GM19023 (cell line): ENCODE data around the gene ZMYND8.

Source experiments
- ATAC-seq: cut with Tn5 transposase; IDR thresholded peaks from one replicate; pipeline ENCODE4 v1.9.1; 2021; ENCODE audit warnings: mild to moderate bottlenecking, moderate library complexity; ENCODE audit not compliant: unreplicated experiment

Gene ZMYND8

GRCh38 chr20:47354714-47355488 lies 1.6 kb downstream of the ZMYND8 start:
- no peak for ATAC-seq

GRCh38 chr20:47354464-47354713 lies 2.1 kb downstream of the ZMYND8 start:
- no peak for ATAC-seq

GRCh38 chr20:47353692-47354463 lies 2.6 kb downstream of the ZMYND8 start:
- no peak for ATAC-seq

- ATAC-seq = no peak
Measured at GRCh38 chr20:47353239-47353691, 3.2 kb downstream of the ZMYND8 start.

GRCh38 chr20:47352332-47353238 lies 3.9 kb downstream of the ZMYND8 start:
- ATAC-seq = no peak

DNA sequence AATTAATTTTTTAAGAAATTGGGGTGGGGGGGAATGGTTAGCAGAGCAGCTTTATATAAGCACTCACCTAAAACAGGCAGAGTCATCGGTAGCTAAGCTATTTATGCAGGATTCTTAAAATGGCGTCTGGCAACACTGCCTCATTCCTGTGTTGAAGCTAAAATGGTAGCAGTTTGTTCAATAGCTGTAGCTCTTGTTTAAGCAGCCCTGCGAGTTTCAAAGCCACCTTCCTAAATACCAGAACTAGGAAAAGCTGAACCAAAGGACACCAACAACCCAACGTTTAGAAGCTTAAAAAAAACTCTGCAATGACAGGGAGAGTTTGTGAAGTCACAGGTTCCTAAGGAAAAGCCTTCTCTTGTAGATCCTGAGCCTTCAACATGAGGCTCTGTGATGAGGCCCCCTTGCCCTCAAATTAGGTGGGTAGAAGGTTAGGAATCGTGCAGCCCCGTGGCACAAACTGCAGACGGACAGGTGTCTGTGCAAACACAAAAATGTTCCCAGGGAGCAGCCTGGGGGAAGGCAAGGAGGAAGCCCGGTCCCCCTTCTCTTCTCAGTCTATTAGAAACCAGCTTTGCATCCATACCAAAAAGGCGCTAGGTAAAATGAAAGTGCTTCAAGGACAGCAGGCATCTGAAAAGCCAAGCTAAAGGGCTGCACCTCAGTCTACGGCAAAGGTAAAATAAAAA lies 4.7 kb downstream of the ZMYND8 start:
- no peak for ATAC-seq

GRCh38 chr20:47350691-47351545 lies 5.6 kb downstream of the ZMYND8 start:
- no peak for ATAC-seq

- no peak for ATAC-seq
Measured at GRCh38 chr20:47350181-47350550, 6.3 kb downstream of the ZMYND8 start.

GRCh38 chr20:47349365-47350180 lies 6.9 kb downstream of the ZMYND8 start:
- ATAC-seq = no peak

GRCh38 chr20:47348539-47349142 lies 7.9 kb downstream of the ZMYND8 start:
- no peak for ATAC-seq

- no peak for ATAC-seq
Measured at GRCh38 chr20:47347661-47348435, 8.7 kb downstream of the ZMYND8 start.

DNA sequence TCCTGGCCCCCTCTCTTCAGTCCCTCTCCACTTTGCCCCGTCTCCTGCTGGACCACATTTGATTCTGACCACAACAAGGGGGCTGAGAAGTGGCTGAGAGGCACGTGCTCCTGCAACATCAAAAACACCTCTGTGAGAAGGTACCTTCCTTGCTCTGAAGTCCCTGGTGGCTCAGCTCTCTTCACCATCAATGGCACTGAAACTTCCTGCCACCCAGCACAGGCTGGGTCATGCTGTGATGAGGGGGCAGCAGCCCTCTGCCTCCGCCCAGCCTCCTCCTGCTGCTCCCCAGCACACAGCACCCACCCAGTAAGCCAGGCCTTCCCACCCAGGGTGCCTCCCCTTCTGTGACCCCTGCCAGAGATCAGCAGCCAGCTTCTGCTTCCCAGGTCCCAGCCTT lies 10.3 kb downstream of the ZMYND8 start:
- ATAC-seq = no peak

GRCh38 chr20:47345214-47345613 lies 11.3 kb downstream of the ZMYND8 start:
- no peak for ATAC-seq

DNA sequence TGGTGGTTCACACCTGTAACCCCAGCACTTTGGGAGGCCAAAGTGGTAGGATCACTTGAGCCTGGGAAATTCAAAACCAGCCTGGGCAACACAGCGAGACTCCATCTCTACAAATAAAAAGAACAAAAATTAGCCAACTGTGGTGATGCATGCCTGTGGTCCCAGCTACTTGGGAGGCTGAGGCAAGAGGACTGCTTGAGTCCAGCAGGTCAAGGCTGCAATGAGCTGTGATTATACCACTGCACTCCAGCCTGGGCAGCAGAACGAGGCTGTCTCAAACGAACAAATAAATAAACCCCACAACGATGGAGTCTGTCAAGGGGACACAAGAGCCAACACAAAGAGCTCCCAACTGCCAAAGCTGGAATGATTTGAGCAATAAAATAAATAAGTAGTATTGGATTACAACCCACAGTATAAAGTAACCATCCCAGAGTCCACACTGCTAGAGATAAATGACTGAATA lies 13.5 kb downstream of the ZMYND8 start:
- ATAC-seq = no peak

DNA sequence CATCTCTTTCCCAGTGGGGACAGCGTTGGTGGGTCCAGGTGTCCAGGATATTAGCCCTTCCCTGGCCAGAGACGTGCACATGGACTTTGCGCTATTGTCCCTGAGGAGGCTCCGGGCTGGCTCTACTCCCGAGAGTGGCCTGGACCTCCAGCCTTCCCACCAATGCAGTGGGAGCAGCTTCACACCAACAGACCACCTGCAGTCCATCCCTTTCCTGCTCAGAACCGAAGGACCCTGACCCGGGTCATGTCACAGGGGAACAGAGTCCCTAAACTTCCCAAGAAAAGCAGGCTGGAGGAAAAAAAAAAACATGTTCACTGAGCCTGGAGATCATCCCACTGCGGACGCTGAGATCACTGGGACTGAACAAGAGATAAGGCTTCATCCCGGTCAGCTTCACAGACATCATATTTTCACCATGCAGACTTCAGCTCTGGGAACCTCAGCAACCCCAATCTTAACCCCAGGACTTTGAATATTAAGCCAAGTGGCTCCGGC lies 18.3 kb downstream of the ZMYND8 start:
- ATAC-seq = no peak

- no peak for ATAC-seq
Measured at GRCh38 chr20:47337413-47337812, 19.1 kb downstream of the ZMYND8 start.

- no peak for ATAC-seq
Measured at GRCh38 chr20:47336129-47336754, 20.3 kb downstream of the ZMYND8 start.
